ENCODE results near the gene FHAD1.
"Not testable (repeated sequence)": the region's sequence is repeated elsewhere in the genome, so short reads cannot be mapped to it uniquely, and the experiment has no call there.

FHAD1 gene

GRCh38 chr1:15434739-15435138 is 187.7 kb downstream of the FHAD1 start:
- not testable (repeated sequence) for DNase-seq (ENCODE audit: low read depth, low spot score)

- DNase-seq (ENCODE audit: low read depth, low spot score), result no peak
Measured at GRCh38 chr1:15435239-15436077, 188.4 kb downstream of the FHAD1 start.

GRCh38 chr1:15436881-15437442 is 189.9 kb downstream of the FHAD1 start:
- no peak for DNase-seq (ENCODE audit: low read depth, low spot score)

- no peak for DNase-seq (ENCODE audit: low read depth, low spot score)
Measured at GRCh38 chr1:15439325-15439724, 192.3 kb downstream of the FHAD1 start.

- DNase-seq (ENCODE audit: low read depth, low spot score), result no peak
Measured at GRCh38 chr1:15440357-15440756, 193.3 kb downstream of the FHAD1 start.

GRCh38 chr1:15441247-15441646 is 194.2 kb downstream of the FHAD1 start:
- DNase-seq (ENCODE audit: low read depth, low spot score), result no peak

- DNase-seq (ENCODE audit: low read depth, low spot score), result no peak
Measured at GRCh38 chr1:15442119-15442518, 195.1 kb downstream of the FHAD1 start.

GRCh38 chr1:15442759-15443158 is 195.7 kb downstream of the FHAD1 start:
- no peak for DNase-seq (ENCODE audit: low read depth, low spot score)

- no peak for DNase-seq (ENCODE audit: low read depth, low spot score)
Measured at GRCh38 chr1:15443281-15443680, 196.3 kb downstream of the FHAD1 start.

GRCh38 chr1:15444468-15445389 is 197.7 kb downstream of the FHAD1 start:
- DNase-seq (ENCODE audit: low read depth, low spot score), result no peak

GRCh38 chr1:15445390-15446122 is 198.5 kb downstream of the FHAD1 start:
- no peak for DNase-seq (ENCODE audit: low read depth, low spot score)

- no peak for DNase-seq (ENCODE audit: low read depth, low spot score)
Measured at GRCh38 chr1:15446212-15446611, 199.2 kb downstream of the FHAD1 start.
